HEK293 (cell line): Measurements from ENCODE around the gene MS4A5.

Experiments used
- CTCF ChIA-PET: fragments of 350-600 bp; formaldehyde crosslinking; extraction: SDS; loops from one replicate; lab custom pipeline; 2021; ENCODE audit warnings: antibody characterized with exemption; lab: Yijun Ruan, JAX
- POLR2A ChIA-PET: fragments of 300-600 bp; formaldehyde crosslinking; extraction: SDS; loops from one replicate; lab custom pipeline; 2020; ENCODE audit warnings: antibody characterized with exemption, inconsistent platforms; lab: Yijun Ruan, JAX
- H3K27ac ChIP-seq: fragments of 200-500 bp; sonication (Bioruptor generic); 2 replicates; pipeline ENCODE4 v1.5.1; 2014; ENCODE audit warnings: low read depth, low read length, control low read depth, inconsistent platforms; ENCODE audit errors: extremely low read depth
- H3K36me3 ChIP-seq, 2 experiments: fragments of 200-500 bp in 1 of 2; sonication (Bioruptor generic) in 1 of 2; 1 replicate in 1 of 2; 2 replicates in 1 of 2; pipeline ENCODE4 v1.5.1; 2014 to 2017; ENCODE audit warnings: inconsistent platforms in 2 of 2, low read length in 2 of 2; ENCODE audit not compliant: control insufficient read depth in 2 of 2, insufficient read depth in 1 of 2
- H3K4me1 ChIP-seq: fragments of 200-500 bp; sonication (Bioruptor generic); 2 replicates; pipeline ENCODE4 v1.5.1; 2014; ENCODE audit warnings: mild to moderate bottlenecking, low read length, inconsistent platforms; ENCODE audit not compliant: control insufficient read depth, insufficient read depth
- H3K4me3 ChIP-seq: 2 replicates; pipeline ENCODE4 v1.5.1; 2011; ENCODE audit warnings: low read depth, mild to moderate bottlenecking, control low read depth, low read length, moderate library complexity
- H3K9me3 ChIP-seq: fragments of 200-500 bp; sonication (Bioruptor generic); 2 replicates; pipeline ENCODE4 v1.5.1; 2014; ENCODE audit warnings: low read depth, low read length, inconsistent platforms; ENCODE audit not compliant: control insufficient read depth, insufficient read depth
- BCL6B ChIP-seq: fragments of 450-650 bp; formaldehyde crosslinking; IDR thresholded peaks from 2 replicates; pipeline ENCODE4 v1.5.1; 2017; ENCODE audit warnings: missing biosample characterization, missing genetic modification characterization
- FEZF1 ChIP-seq: fragments of 450-650 bp; formaldehyde crosslinking; IDR thresholded peaks from 2 replicates; pipeline ENCODE4 v1.5.1; 2016; ENCODE audit warnings: missing biosample characterization, missing genetic modification characterization
- INSM2 ChIP-seq: fragments of 450-650 bp; formaldehyde crosslinking; IDR thresholded peaks from 2 replicates; pipeline ENCODE4 v1.5.1; 2016; ENCODE audit warnings: missing biosample characterization, missing genetic modification characterization
- SCRT1 ChIP-seq: fragments of 450-650 bp; formaldehyde crosslinking; IDR thresholded peaks from 2 replicates; pipeline ENCODE4 v1.5.1; 2016; ENCODE audit warnings: missing biosample characterization, missing genetic modification characterization, borderline replicate concordance
- ZEB2 ChIP-seq: fragments of 450-650 bp; formaldehyde crosslinking; IDR thresholded peaks from 2 replicates; pipeline ENCODE4 v1.5.1; 2016; ENCODE audit warnings: missing biosample characterization, missing genetic modification characterization
- ZFP37 ChIP-seq: fragments of 450-650 bp; formaldehyde crosslinking; IDR thresholded peaks from 2 replicates; pipeline ENCODE4 v1.5.1; 2016; ENCODE audit warnings: missing biosample characterization, missing genetic modification characterization
- ZNF138 ChIP-seq: fragments of 450-650 bp; formaldehyde crosslinking; IDR thresholded peaks from 2 replicates; pipeline ENCODE4 v1.5.1; 2016; ENCODE audit warnings: missing biosample characterization, missing genetic modification characterization, borderline replicate concordance
- ZNF37A ChIP-seq: fragments of 450-650 bp; IDR thresholded peaks from 2 replicates; pipeline ENCODE4 v1.5.1; 2018; ENCODE audit warnings: missing biosample characterization, missing genetic modification characterization
- ZNF391 ChIP-seq: fragments of 450-650 bp; formaldehyde crosslinking; IDR thresholded peaks from 2 replicates; pipeline ENCODE4 v1.5.1; 2016; ENCODE audit warnings: low read depth, missing biosample characterization, missing genetic modification characterization, borderline replicate concordance
- ZNF426 ChIP-seq: fragments of 450-650 bp; formaldehyde crosslinking; IDR thresholded peaks from 2 replicates; pipeline ENCODE4 v1.5.1; 2017; ENCODE audit warnings: missing biosample characterization, missing genetic modification characterization, mild to moderate bottlenecking, inconsistent platforms, moderate library complexity
- ZNF433 ChIP-seq: fragments of 450-650 bp; formaldehyde crosslinking; IDR thresholded peaks from 2 replicates; pipeline ENCODE4 v1.5.1; 2016; ENCODE audit warnings: missing biosample characterization, missing genetic modification characterization, low read depth
- ZNF544 ChIP-seq: fragments of 450-650 bp; formaldehyde crosslinking; IDR thresholded peaks from 2 replicates; pipeline ENCODE4 v1.5.0; 2017; ENCODE audit warnings: missing biosample characterization, missing genetic modification characterization
- ZNF549 ChIP-seq: fragments of 450-650 bp; IDR thresholded peaks from 2 replicates; pipeline ENCODE4 v1.5.1; 2018; ENCODE audit warnings: missing biosample characterization, missing genetic modification characterization, mild to moderate bottlenecking, inconsistent platforms, moderate library complexity
- ZNF558 ChIP-seq: fragments of 450-650 bp; formaldehyde crosslinking; IDR thresholded peaks from 2 replicates; pipeline ENCODE4 v1.5.1; 2016; ENCODE audit warnings: missing biosample characterization, missing genetic modification characterization
- ZNF596 ChIP-seq: fragments of 450-650 bp; IDR thresholded peaks from 2 replicates; pipeline ENCODE4 v1.5.0; 2018; ENCODE audit warnings: missing biosample characterization, mild to moderate bottlenecking, missing genetic modification characterization, moderate library complexity
- ZNF776 ChIP-seq: fragments of 450-650 bp; formaldehyde crosslinking; IDR thresholded peaks from 2 replicates; pipeline ENCODE4 v1.5.0; 2017; ENCODE audit warnings: missing biosample characterization, missing genetic modification characterization, borderline replicate concordance
- ZSCAN16 ChIP-seq: fragments of 450-650 bp; formaldehyde crosslinking; IDR thresholded peaks from 2 replicates; pipeline ENCODE4 v1.5.1; 2016; ENCODE audit warnings: missing biosample characterization, missing genetic modification characterization
- TF ChIP-seq, protein P1 (sequence below): fragments of 450-650 bp; formaldehyde crosslinking; IDR thresholded peaks from 2 replicates; pipeline ENCODE4 v1.5.1; 2016; ENCODE audit warnings: missing biosample characterization, missing genetic modification characterization
- TF ChIP-seq, protein P2 (sequence below): fragments of 450-650 bp; formaldehyde crosslinking; IDR thresholded peaks from 2 replicates; pipeline ENCODE4 v1.5.1; 2016; ENCODE audit warnings: missing biosample characterization, missing genetic modification characterization

The MS4A5 gene

GRCh38 chr11:60392361-60392760, 37.0 kb upstream of the MS4A5 start:
- H3K27ac ChIP-seq = no peak overlapping the region
- TF ChIP-seq ZNF433 (tag by site-specific recombination) = no peak
- TF ChIP-seq ZNF426 (tag by site-specific recombination) = no peak
- no peak for TF ChIP-seq ZNF544
- no peak for TF ChIP-seq FEZF1 (tag by site-specific recombination)
- TF ChIP-seq, protein P1, sequence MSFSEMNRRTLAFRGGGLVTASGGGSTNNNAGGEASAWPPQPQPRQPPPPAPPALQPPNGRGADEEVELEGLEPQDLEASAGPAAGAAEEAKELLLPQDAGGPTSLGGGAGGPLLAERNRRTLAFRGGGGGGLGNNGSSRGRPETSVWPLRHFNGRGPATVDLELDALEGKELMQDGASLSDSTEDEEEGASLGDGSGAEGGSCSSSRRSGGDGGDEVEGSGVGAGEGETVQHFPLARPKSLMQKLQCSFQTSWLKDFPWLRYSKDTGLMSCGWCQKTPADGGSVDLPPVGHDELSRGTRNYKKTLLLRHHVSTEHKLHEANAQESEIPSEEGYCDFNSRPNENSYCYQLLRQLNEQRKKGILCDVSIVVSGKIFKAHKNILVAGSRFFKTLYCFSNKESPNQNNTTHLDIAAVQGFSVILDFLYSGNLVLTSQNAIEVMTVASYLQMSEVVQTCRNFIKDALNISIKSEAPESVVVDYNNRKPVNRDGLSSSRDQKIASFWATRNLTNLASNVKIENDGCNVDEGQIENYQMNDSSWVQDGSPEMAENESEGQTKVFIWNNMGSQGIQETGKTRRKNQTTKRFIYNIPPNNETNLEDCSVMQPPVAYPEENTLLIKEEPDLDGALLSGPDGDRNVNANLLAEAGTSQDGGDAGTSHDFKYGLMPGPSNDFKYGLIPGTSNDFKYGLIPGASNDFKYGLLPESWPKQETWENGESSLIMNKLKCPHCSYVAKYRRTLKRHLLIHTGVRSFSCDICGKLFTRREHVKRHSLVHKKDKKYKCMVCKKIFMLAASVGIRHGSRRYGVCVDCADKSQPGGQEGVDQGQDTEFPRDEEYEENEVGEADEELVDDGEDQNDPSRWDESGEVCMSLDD (tag by site-specific recombination) = no peak
- TF ChIP-seq ZNF776 (tag by site-specific recombination) = no peak
- TF ChIP-seq SCRT1 (tag by site-specific recombination) = no peak
- no peak for TF ChIP-seq BCL6B (tag by site-specific recombination)
- no peaks in the 10 kb centered on the region for H3K36me3 ChIP-seq
- H3K4me1 ChIP-seq = no peaks in the 10 kb centered on the region
- ChIA-PET POLR2A (no interaction called here), CTCF (interaction anchor here (1.1 kb wide), 1 partner anchor 29 kb away, joined by 3 read pairs; no protein-coding TSS in a partner anchor)
- no peak overlapping the region for H3K4me3 ChIP-seq
- no peaks in the 10 kb centered on the region for H3K9me3 ChIP-seq

DNA sequence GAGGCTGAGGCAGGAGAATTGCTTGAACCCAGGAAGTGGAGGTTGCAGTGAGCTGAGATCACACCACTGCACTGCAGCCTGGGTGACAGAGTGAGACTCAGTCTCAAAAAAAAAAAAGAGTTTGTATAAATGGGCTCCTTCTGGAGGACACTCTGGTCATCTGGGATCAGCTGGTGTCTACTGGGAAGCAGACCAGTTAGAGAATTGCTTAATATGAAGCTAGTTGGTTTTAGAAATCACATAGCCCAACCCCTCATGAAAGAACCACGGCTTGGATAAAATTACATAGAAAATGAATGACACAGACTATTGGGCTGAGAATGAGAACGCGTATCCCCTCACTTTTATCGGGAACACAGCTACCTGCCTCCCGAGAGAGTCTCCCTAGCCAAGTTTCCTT, 36.4 kb upstream of the MS4A5 start:
- no peaks in the 10 kb centered on the region for H3K9me3 ChIP-seq
- H3K27ac ChIP-seq = no peak overlapping the region
- POLR2A ChIA-PET = no interaction called here
- no peaks in the 10 kb centered on the region for H3K36me3 ChIP-seq
- CTCF ChIA-PET = interaction anchor here (1.1 kb wide), 2 partner anchors 30 to 59 kb away, joined by 3 read pairs; no protein-coding TSS in a partner anchor
- no peak overlapping the region for H3K4me3 ChIP-seq
- TF ChIP-seq ZNF596 (tag by site-specific recombination) = no peak
- TF ChIP-seq ZNF138 (tag by site-specific recombination) = no peak
- TF ChIP-seq ZFP37 (tag by site-specific recombination) = no peak
- no peak for TF ChIP-seq ZNF391 (tag by site-specific recombination)
- no peak for TF ChIP-seq ZNF549 (tag by site-specific recombination)
- no peak for TF ChIP-seq ZNF558 (tag by site-specific recombination)
- no peak for TF ChIP-seq ZEB2
- no peak for TF ChIP-seq ZSCAN16 (tag by site-specific recombination)
- TF ChIP-seq INSM2 (tag by site-specific recombination) = no peak
- TF ChIP-seq, protein P2, sequence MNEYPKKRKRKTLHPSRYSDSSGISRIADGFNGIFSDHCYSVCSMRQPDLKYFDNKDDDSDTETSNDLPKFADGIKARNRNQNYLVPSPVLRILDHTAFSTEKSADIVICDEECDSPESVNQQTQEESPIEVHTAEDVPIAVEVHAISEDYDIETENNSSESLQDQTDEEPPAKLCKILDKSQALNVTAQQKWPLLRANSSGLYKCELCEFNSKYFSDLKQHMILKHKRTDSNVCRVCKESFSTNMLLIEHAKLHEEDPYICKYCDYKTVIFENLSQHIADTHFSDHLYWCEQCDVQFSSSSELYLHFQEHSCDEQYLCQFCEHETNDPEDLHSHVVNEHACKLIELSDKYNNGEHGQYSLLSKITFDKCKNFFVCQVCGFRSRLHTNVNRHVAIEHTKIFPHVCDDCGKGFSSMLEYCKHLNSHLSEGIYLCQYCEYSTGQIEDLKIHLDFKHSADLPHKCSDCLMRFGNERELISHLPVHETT (tag by site-specific recombination) = no peak
- TF ChIP-seq ZNF37A = no peak
- TF ChIP-seq, all 188 proteins: peak for 0
- no peaks in the 10 kb centered on the region for H3K4me1 ChIP-seq
